Neuron (in vitro differentiated cells): ENCODE results near the gene NLRC5.

Source experiments
- H2AFZ ChIP-seq: one replicate; pipeline ENCODE4 v1.6.1; 2013; ENCODE audit warnings: low read depth, mild to moderate bottlenecking, inconsistent platforms, low read length, moderate library complexity
- H3K27me3 ChIP-seq: one replicate; pipeline ENCODE4 v1.6.1; 2013; ENCODE audit warnings: low read length; ENCODE audit not compliant: insufficient read depth
- H3K36me3 ChIP-seq: one replicate; pipeline ENCODE4 v1.6.1; 2013; ENCODE audit warnings: low read length; ENCODE audit not compliant: insufficient read depth
- H3K4me1 ChIP-seq: one replicate; pipeline ENCODE4 v1.6.1; 2013; ENCODE audit warnings: low read length; ENCODE audit not compliant: insufficient read depth
- H3K4me3 ChIP-seq: 2 replicates; pipeline ENCODE4 v1.5.1; 2013; ENCODE audit warnings: mild to moderate bottlenecking, low read length, moderate library complexity
- H3K9me3 ChIP-seq: one replicate; pipeline ENCODE4 v1.6.1; 2013; ENCODE audit warnings: low read length

The NLRC5 gene

DNA sequence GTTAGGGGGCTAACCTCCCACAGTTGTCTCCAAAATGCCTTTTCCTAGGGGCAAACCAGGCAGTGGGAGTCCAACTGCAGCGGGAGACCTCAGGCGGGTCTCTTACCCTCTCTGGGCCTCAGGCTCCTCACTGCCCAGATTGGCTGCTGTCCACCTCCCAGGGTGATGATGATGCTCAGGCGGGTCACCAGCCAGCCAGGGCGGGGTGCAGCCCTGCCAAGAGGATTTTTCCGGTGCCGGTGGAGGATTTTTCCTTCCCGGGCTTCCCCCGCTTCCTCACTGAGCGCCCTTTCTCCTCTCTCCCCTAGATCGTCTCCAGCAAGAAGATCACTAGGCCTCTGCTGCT, 125.8 kb downstream of the NLRC5 start:
- Histone ChIP-seq H3K36me3 (no peaks in the 10 kb centered on the region), H3K27me3 (no peaks in the 10 kb centered on the region), H3K4me3 (peak overlapping the region; percentile 16), H3K9me3 (no peaks in the 10 kb centered on the region), H2AFZ (no peak overlapping the region), H3K4me1 (peaks cover 26% of the 10 kb centered on the region)

- H3K9me3 ChIP-seq = no peaks in the 10 kb centered on the region
- H3K36me3 ChIP-seq = no peaks in the 10 kb centered on the region
- H3K4me1 ChIP-seq = peaks cover 26% of the 10 kb centered on the region
- no peak overlapping the region for H2AFZ ChIP-seq
- no peak overlapping the region for H3K4me3 ChIP-seq
- H3K27me3 ChIP-seq = no peaks in the 10 kb centered on the region
These were observed 126.3 kb downstream of the NLRC5 start for GRCh38 chr16:57115514-57116182.

GRCh38 chr16:57118461-57119084, 129.2 kb downstream of the NLRC5 start:
- Histone ChIP-seq H3K9me3 (no peaks in the 10 kb centered on the region), H3K36me3 (peaks cover 2% of the 10 kb centered on the region), H2AFZ (no peak overlapping the region), H3K27me3 (no peaks in the 10 kb centered on the region), H3K4me1 (peaks cover 24% of the 10 kb centered on the region), H3K4me3 (no peak overlapping the region)

GRCh38 chr16:57123216-57123973, 134.0 kb downstream of the NLRC5 start:
- Histone ChIP-seq H3K27me3 (no peaks in the 10 kb centered on the region), H3K4me1 (peaks cover 4% of the 10 kb centered on the region), H3K9me3 (no peaks in the 10 kb centered on the region), H3K4me3 (no peak overlapping the region), H3K36me3 (peaks cover 2% of the 10 kb centered on the region), H2AFZ (no peak overlapping the region)

- Histone ChIP-seq H3K27me3 (no peaks in the 10 kb centered on the region), H3K36me3 (peaks cover 2% of the 10 kb centered on the region), H2AFZ (no peak overlapping the region), H3K9me3 (no peaks in the 10 kb centered on the region), H3K4me1 (peaks cover 4% of the 10 kb centered on the region), H3K4me3 (no peak overlapping the region)
These were observed 134.8 kb downstream of the NLRC5 start for GRCh38 chr16:57123974-57124674.

DNA sequence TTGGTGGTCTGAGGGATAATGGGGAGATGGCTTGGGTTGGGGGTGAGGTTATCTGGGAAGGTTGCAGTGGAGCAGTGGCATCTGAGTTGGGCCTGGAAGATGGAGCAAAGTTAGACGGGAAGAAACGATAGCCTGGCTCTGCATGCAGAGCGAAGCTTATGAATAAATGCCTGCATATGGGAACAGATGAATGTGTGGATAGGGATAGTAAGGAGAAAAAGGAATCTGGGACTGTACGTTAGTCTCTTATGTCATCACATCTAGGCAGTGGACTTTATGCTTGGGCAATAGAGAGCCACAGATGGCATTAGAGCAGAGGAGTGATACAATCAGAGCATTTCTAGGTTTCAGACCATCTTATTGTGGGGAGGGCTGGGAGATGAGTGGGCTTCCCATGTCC, 136.0 kb downstream of the NLRC5 start:
- no peak overlapping the region for H2AFZ ChIP-seq
- peaks cover 4% of the 10 kb centered on the region for H3K4me1 ChIP-seq
- peaks cover 2% of the 10 kb centered on the region for H3K36me3 ChIP-seq
- H3K27me3 ChIP-seq = no peaks in the 10 kb centered on the region
- no peak overlapping the region for H3K4me3 ChIP-seq
- no peaks in the 10 kb centered on the region for H3K9me3 ChIP-seq

- H3K36me3 ChIP-seq = peaks cover under 1% of the 10 kb centered on the region
- no peak overlapping the region for H3K4me3 ChIP-seq
- peaks cover 5% of the 10 kb centered on the region for H3K4me1 ChIP-seq
- no peak overlapping the region for H2AFZ ChIP-seq
- no peaks in the 10 kb centered on the region for H3K27me3 ChIP-seq
- H3K9me3 ChIP-seq = no peaks in the 10 kb centered on the region
These were observed 136.6 kb downstream of the NLRC5 start for GRCh38 chr16:57125969-57126368.

DNA sequence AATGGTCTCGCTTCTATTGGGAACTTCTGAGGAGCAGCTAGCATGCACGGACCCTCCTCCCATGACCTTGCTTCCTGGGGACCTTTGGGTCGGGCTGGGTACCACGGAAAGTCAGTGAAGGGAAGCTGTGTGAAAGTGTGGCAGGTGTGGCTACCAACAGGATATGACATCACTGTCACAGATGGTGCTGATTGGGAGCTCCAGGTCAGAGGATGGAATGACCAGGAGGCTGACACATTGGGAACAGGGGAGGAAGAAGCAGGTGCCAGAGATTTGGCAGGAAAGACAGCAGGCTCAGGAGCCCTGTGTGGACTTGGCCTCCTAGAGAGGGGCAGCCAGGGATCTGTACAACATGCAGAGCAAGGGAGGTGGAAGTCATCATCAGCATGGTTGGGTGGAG, 137.1 kb downstream of the NLRC5 start:
- no peaks in the 10 kb centered on the region for H3K36me3 ChIP-seq
- H3K4me3 ChIP-seq = no peak overlapping the region
- no peaks in the 10 kb centered on the region for H3K27me3 ChIP-seq
- H3K4me1 ChIP-seq = peaks cover 9% of the 10 kb centered on the region
- no peaks in the 10 kb centered on the region for H3K9me3 ChIP-seq
- H2AFZ ChIP-seq = no peak overlapping the region

DNA sequence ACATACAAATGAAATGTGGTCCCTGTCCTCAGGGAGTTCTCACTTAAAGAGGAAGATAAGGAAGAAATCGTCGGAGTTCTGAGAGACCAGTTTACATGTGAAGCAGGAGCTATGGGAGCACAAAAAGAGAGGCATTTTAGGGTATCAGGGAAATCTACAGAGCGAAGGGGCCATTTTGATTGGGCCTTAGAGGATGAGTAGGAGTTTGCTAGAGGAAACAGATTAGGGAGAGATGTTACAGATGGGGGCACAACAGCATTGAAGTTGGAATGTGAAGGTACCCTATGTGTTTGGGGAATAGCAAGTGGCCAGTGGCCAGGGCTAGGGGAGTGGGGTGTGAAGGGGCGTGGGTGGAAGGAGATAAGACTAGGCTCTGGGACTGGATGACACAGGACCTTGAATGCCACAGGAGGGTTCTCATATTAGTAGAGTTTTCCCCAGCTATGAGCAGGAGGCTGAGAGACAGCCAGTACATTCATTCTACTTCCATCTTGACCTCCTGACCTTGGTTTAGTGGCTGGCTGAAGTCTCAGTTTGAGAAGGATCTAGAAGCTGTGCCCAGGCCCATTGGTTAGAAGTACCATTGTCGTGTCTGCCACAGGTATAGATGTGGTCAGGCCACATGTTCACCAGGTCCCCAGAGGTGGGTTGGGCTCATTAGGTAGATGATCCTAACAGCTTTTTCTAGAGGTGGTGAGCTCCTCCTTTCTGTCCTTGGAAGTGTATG, 137.8 kb downstream of the NLRC5 start:
- H3K4me1 ChIP-seq = peaks cover 16% of the 10 kb centered on the region
- H2AFZ ChIP-seq = no peak overlapping the region
- H3K27me3 ChIP-seq = no peaks in the 10 kb centered on the region
- H3K4me3 ChIP-seq = no peak overlapping the region
- H3K9me3 ChIP-seq = no peaks in the 10 kb centered on the region
- H3K36me3 ChIP-seq = no peaks in the 10 kb centered on the region

- Histone ChIP-seq H3K36me3 (no peaks in the 10 kb centered on the region), H3K9me3 (no peaks in the 10 kb centered on the region), H3K4me3 (no peak overlapping the region), H3K27me3 (no peaks in the 10 kb centered on the region), H3K4me1 (peaks cover 23% of the 10 kb centered on the region), H2AFZ (no peak overlapping the region)
These were observed 138.5 kb downstream of the NLRC5 start for GRCh38 chr16:57127836-57128235.

- no peaks in the 10 kb centered on the region for H3K9me3 ChIP-seq
- H3K27me3 ChIP-seq = no peaks in the 10 kb centered on the region
- H3K4me1 ChIP-seq = peaks cover 27% of the 10 kb centered on the region
- H3K36me3 ChIP-seq = no peaks in the 10 kb centered on the region
- no peak overlapping the region for H3K4me3 ChIP-seq
- no peak overlapping the region for H2AFZ ChIP-seq
These were observed 139.5 kb downstream of the NLRC5 start for GRCh38 chr16:57128771-57129389.

DNA sequence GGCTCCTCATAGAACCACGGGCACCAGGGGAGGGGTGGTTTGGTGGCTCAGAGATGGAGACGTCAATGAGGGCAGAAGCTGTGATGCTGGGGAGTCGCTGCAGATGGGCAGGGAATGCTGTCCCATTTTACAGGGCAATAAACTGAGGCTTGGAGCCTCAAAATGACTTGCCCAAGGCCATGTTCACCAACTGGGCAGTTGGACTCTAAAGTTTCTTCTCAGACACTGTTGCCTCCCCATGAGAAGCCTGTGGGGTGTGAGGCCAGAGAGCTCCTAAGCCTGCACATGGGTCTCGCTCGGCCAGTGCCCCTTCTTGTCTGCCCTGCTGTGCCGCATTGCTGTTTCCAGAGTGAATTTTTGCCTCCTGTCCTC, 141.6 kb downstream of the NLRC5 start:
- Histone ChIP-seq H3K9me3 (no peaks in the 10 kb centered on the region), H3K4me3 (no peak overlapping the region), H2AFZ (no peak overlapping the region), H3K27me3 (no peaks in the 10 kb centered on the region), H3K4me1 (peaks cover 23% of the 10 kb centered on the region), H3K36me3 (no peaks in the 10 kb centered on the region)
